Breast epithelium (tissue), 4 donors: Measurements from ENCODE around the gene FANCC. TPM values are rescaled to one million over a fixed set of nuclear protein-coding genes. Genes with fewer than 3 reads are reported as not detected.

Source experiments
- DNase-seq, 2 donors: peaks; one replicate each; pipeline ENCODE4 v3.0.0-alpha.2; 2019; ENCODE audit warnings: low spot score in 2 of 2
- H3K27ac ChIP-seq, 2 donors: fragments of 200-600 bp; sonication (generic) in 1 of 2; one replicate each; pipeline ENCODE4 v1.5.1; 2016 to 2019; ENCODE audit warnings: mild to moderate bottlenecking in 1 of 2
- H3K27me3 ChIP-seq, 2 donors: fragments of 200-600 bp; sonication (generic) in 1 of 2; one replicate each; pipeline versions ENCODE4 v1.5.1 to v1.6.0; 2017 to 2019; ENCODE audit warnings: control low read depth in 1 of 2, mild to moderate bottlenecking in 1 of 2
- H3K36me3 ChIP-seq: fragments of 200-600 bp; one replicate; pipeline ENCODE4 v1.5.1; 2019
- H3K4me1 ChIP-seq, 2 donors: fragments of 200-600 bp; sonication (generic); one replicate each; pipeline ENCODE4 v1.5.1; 2016 to 2019; ENCODE audit warnings: control low read depth in 1 of 2
- H3K4me3 ChIP-seq, 3 donors: fragments of 200-600 bp; sonication (generic); 1 replicate in 2 of 3; 2 replicates in 1 of 3; pipeline ENCODE4 v1.5.1; 2016 to 2019; ENCODE audit warnings: mild to moderate bottlenecking in 3 of 3, moderate library complexity in 2 of 3
- H3K9me3 ChIP-seq, 2 donors: fragments of 200-600 bp; sonication (generic) in 1 of 2; one replicate each; pipeline ENCODE4 v1.5.1; 2016 to 2019; ENCODE audit warnings: control low read depth in 1 of 2
- POLR2A ChIP-seq: fragments of 450-650 bp; IDR thresholded peaks from one replicate; pipeline ENCODE4 v1.6.1; 2016; ENCODE audit warnings: antibody characterized with exemption, mild to moderate bottlenecking, moderate library complexity
- POLR2AphosphoS5 ChIP-seq, 3 donors: sonication (generic); formaldehyde crosslinking; IDR thresholded peaks; one replicate each; pipeline ENCODE4 v1.6.1; 2017; ENCODE audit warnings: antibody characterized with exemption in 3 of 3
- intact Hi-C: fragments of 100-400 bp; cut with DNase I; formaldehyde crosslinking; loops from one replicate; pipeline ENCODE4 v1.15.1; 2023; ENCODE audit warnings: low total_unique reads
- total RNA-seq, 3 donors: library from RNA; depleted of rRNA; stranded (reverse); fragments of >200 nt; gene quantifications; one replicate each; pipeline ENCODE4 v1.1.0, GENCODE V29; 2016
- TF ChIP-seq, protein P1 (sequence below), 3 donors: fragments of 450-650 bp; IDR thresholded peaks; one replicate each; pipeline ENCODE4 v1.5.1; 2016 to 2017; ENCODE audit warnings: antibody characterized with exemption in 3 of 3, mild to moderate bottlenecking in 3 of 3, moderate library complexity in 3 of 3

FANCC gene
- total RNA-seq, 3 donors from 2014 or later: 4.2 to 11.4 (median 9.2) TPM

DNA sequence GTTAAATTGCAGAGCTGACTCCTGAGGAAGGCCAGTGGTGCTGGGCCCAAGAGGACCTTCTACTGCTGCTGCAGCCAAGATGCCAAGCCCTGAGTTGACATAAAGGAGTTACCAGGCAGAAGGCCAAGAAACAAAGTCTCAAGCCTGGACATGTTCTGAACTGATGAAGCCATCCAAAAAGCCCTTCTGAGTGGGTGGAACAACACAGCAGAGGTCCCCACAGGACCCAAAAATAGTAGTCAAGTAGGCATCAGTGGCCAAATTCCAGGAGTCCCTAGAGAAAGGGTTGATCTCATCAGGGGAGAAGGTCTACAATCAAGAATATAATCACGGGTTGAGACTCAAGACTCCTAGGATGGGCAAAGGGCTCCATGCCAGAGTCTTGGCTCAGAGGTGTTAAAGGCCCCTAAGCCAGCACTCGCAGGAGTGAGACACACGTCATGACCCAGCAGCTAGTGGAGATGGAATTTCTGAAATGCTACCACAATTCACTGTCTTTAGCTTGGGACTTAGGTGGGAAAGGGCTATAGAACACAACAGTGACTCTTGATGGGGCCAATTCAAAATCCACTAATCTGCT is 119.7 kb downstream of the FANCC start:
- no peaks in the 10 kb centered on the region for H3K27me3 ChIP-seq
- no peaks in the 10 kb centered on the region for H3K4me1 ChIP-seq
- no peak overlapping the region for H3K27ac ChIP-seq
- no peaks in the 10 kb centered on the region for H3K9me3 ChIP-seq
- H3K36me3 ChIP-seq: no peaks in the 10 kb centered on the region
- DNase-seq: peak in 1 of 2 donors; percentile 24
- TF ChIP-seq POLR2A (no peak), POLR2AphosphoS5 (IDR thresholded peaks at IDR 0.05) (no peak)
- TF ChIP-seq, protein P1, sequence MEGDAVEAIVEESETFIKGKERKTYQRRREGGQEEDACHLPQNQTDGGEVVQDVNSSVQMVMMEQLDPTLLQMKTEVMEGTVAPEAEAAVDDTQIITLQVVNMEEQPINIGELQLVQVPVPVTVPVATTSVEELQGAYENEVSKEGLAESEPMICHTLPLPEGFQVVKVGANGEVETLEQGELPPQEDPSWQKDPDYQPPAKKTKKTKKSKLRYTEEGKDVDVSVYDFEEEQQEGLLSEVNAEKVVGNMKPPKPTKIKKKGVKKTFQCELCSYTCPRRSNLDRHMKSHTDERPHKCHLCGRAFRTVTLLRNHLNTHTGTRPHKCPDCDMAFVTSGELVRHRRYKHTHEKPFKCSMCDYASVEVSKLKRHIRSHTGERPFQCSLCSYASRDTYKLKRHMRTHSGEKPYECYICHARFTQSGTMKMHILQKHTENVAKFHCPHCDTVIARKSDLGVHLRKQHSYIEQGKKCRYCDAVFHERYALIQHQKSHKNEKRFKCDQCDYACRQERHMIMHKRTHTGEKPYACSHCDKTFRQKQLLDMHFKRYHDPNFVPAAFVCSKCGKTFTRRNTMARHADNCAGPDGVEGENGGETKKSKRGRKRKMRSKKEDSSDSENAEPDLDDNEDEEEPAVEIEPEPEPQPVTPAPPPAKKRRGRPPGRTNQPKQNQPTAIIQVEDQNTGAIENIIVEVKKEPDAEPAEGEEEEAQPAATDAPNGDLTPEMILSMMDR (IDR thresholded peaks at IDR 0.05): no peak
- intact Hi-C loops: no loop called here
- H3K4me3 ChIP-seq: no peak overlapping the region

DNA sequence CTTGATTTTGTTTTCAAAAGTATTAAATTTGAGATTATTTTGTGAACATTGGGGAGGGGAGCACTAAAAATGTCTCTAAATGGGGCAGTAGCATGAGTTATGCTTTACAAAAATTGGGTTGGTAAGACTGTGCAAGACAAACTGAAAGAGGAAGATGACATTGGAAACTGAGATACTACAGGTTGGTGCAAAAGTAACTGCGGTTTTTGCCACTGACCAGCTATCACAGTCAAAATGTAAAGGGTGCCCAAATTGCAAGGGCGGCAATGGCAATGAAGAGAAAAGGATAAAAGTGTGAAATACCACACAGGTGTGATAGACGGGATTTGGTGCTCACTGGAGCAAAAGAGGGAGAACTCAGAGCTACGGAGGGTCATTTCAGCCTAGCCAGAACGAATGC is 124.0 kb downstream of the FANCC start:
- no peaks in the 10 kb centered on the region for H3K36me3 ChIP-seq
- no peak for TF ChIP-seq POLR2A
- TF ChIP-seq, protein P1 (IDR thresholded peaks at IDR 0.05): no peak
- no peak for TF ChIP-seq POLR2AphosphoS5 (IDR thresholded peaks at IDR 0.05)
- H3K4me1 ChIP-seq: no peaks in the 10 kb centered on the region
- no peak overlapping the region for H3K4me3 ChIP-seq
- no peaks in the 10 kb centered on the region for H3K27me3 ChIP-seq
- DNase-seq: no peak
- no peaks in the 10 kb centered on the region for H3K9me3 ChIP-seq
- intact Hi-C loops: no loop called here
- no peak overlapping the region for H3K27ac ChIP-seq

DNA sequence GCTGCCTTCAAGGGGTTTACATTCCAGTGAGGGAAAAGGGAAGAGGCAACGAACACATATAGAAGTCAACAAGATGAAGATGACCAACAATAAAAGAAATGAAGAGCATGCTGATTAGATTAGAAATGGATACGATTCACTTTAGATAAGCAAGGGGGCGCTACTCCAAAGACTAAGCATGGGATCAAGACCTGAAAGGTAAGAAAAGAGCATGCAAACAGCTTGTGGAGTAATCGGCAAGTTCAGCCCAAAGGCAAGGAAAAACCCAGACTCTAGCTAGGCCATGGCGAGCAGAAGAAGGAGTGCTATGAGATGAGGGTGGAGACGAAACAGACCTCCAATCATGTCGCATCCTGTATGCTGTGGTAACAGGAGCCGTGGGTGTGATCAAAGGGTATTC is 124.4 kb downstream of the FANCC start:
- intact Hi-C loops: no loop called here
- Histone ChIP-seq H3K27me3 (no peaks in the 10 kb centered on the region), H3K27ac (no peak overlapping the region), H3K4me1 (no peaks in the 10 kb centered on the region), H3K36me3 (no peaks in the 10 kb centered on the region), H3K4me3 (no peak overlapping the region), H3K9me3 (no peaks in the 10 kb centered on the region)
- no peak for DNase-seq
- TF ChIP-seq POLR2AphosphoS5 (IDR thresholded peaks at IDR 0.05): no peak
- TF ChIP-seq POLR2A: no peak
- TF ChIP-seq, protein P1 (IDR thresholded peaks at IDR 0.05): no peak

DNA sequence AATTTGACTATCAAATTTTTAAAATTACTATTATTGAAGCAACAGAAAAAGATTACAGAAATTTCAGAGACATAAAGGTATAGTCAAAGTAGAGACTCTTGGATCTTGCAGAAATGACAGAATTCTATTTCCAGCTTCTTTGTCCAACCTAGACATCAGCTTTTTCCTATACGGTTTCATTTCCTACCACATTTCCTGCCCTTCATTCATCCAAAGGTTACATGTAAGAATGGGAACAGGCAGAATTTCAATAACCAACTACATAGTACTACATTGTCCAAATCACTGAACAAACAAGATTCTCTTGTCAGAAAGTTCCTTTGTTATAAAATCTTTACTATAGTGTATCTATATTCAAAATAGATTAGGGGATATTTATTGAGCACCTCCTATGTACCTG is 124.9 kb downstream of the FANCC start:
- intact Hi-C loops: no loop called here
- TF ChIP-seq, protein P1 (IDR thresholded peaks at IDR 0.05): no peak
- TF ChIP-seq POLR2A: no peak
- no peak for TF ChIP-seq POLR2AphosphoS5 (IDR thresholded peaks at IDR 0.05)
- Histone ChIP-seq H3K4me1 (no peaks in the 10 kb centered on the region), H3K27me3 (no peaks in the 10 kb centered on the region), H3K9me3 (no peaks in the 10 kb centered on the region), H3K36me3 (no peaks in the 10 kb centered on the region), H3K27ac (no peak overlapping the region), H3K4me3 (no peak overlapping the region)
- no peak for DNase-seq

DNA sequence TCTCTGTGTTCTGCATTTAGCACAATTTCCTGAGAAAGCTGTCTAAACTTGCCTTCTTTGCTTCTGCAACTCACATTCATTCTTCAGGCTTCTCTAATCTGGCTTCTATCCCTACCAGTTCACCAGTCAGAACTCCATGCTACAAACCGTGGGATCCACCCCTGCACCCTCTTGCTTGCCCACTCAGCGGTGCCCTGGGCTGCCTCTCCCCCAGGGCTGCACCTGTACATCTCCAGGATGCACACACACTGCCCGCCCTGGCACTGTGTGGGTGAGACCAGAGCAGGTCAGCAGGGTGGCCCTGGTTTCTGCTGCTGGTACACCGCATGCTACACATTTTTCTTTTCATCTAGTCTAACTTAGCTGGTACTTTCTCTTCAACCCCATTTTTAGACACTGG is 127.1 kb downstream of the FANCC start:
- DNase-seq: no peak
- TF ChIP-seq POLR2AphosphoS5 (IDR thresholded peaks at IDR 0.05) (no peak), POLR2A (no peak)

More for the DNA sequence above, 127.1 kb downstream of the FANCC start:
- H3K4me3 ChIP-seq: no peak overlapping the region
- no peaks in the 10 kb centered on the region for H3K4me1 ChIP-seq
- intact Hi-C loops: no loop called here
- no peaks in the 10 kb centered on the region for H3K27me3 ChIP-seq
- H3K9me3 ChIP-seq: no peaks in the 10 kb centered on the region
- H3K27ac ChIP-seq: no peak overlapping the region
- no peaks in the 10 kb centered on the region for H3K36me3 ChIP-seq
